Measurements from ENCODE around the gene KLK10. TPM values are rescaled to one million over a fixed set of nuclear protein-coding genes. Genes with fewer than 3 reads are reported as not detected.
"Not testable (repeated sequence)": the region's sequence is repeated elsewhere in the genome, so short reads cannot be mapped to it uniquely, and the experiment has no call there.

Gene KLK10
- total RNA-seq, 4 donors from 2014 or later: 0.22 to 3.1 (median 1.4) TPM; not detected in 1

DNA sequence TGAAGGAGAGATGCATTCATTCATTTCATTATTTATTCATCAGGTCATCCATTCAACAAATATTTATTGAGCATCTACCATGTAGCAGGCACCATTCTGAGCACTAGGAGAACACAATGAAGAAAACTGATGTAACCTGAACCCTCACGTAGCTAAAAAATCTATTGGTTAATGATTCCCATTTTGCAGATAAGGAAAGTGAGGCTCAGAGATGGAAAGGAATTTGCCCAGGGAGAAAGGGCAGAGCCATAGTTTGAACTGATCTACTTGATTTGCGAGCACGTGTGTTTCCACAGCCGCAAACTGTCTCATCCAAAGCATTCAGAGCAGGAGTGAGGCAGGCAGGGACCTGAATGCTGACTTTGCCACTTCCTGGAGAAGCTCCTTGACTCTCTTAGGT, 20.8 kb downstream of the KLK10 start:
- WGBS, 2 donors: 75 to 82% methylated on average over 4 of the region's 4 CpGs
- TF ChIP-seq, protein P1, sequence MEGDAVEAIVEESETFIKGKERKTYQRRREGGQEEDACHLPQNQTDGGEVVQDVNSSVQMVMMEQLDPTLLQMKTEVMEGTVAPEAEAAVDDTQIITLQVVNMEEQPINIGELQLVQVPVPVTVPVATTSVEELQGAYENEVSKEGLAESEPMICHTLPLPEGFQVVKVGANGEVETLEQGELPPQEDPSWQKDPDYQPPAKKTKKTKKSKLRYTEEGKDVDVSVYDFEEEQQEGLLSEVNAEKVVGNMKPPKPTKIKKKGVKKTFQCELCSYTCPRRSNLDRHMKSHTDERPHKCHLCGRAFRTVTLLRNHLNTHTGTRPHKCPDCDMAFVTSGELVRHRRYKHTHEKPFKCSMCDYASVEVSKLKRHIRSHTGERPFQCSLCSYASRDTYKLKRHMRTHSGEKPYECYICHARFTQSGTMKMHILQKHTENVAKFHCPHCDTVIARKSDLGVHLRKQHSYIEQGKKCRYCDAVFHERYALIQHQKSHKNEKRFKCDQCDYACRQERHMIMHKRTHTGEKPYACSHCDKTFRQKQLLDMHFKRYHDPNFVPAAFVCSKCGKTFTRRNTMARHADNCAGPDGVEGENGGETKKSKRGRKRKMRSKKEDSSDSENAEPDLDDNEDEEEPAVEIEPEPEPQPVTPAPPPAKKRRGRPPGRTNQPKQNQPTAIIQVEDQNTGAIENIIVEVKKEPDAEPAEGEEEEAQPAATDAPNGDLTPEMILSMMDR (IDR thresholded peaks at IDR 0.05): no peak
- no peak for TF ChIP-seq EP300 (IDR thresholded peaks at IDR 0.05)
- no peak for TF ChIP-seq POLR2A (IDR thresholded peaks at IDR 0.05)
- no peak overlapping the region for H3K4me3 ChIP-seq
- no peaks in the 10 kb centered on the region for H3K36me3 ChIP-seq
- H3K4me1 ChIP-seq: no peaks in the 10 kb centered on the region
- peaks cover 0 to 7% (median 0%) of the 10 kb centered on the region in 4 donors for H3K9me3 ChIP-seq
- DNase-seq (ENCODE audit: low spot score in 2 of 2): no peak
- H3K27ac ChIP-seq: no peak overlapping the region
- peaks cover 0 to 19% of the 10 kb centered on the region in 2 donors for H3K27me3 ChIP-seq

DNA sequence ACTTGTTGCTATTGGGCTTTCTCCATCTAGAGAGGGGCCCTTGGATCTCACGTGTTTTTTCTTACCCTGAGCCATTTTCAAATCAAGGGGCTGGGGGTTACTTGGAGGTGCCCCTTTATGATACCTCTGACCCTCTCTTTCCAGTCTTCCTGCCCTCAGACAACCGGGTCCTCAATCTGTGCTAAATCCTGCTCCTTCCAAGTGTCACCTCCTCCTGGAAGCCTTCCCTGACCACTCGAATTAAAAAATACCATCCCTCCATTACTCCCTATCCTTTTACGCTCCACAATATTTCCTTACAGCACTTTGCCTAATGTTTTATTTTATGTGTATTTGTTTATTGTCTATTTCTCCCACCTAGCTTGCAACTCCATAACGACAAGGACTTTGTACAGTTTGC, 21.4 kb downstream of the KLK10 start:
- Histone ChIP-seq H3K9me3 (peaks cover 0 to 7% (median 0%) of the 10 kb centered on the region in 4 donors), H3K4me1 (no peaks in the 10 kb centered on the region), H3K27ac (no peak overlapping the region), H3K27me3 (peaks cover 0 to 19% of the 10 kb centered on the region in 2 donors), H3K4me3 (no peak overlapping the region), H3K36me3 (no peaks in the 10 kb centered on the region)
- DNase-seq (ENCODE audit: low spot score in 2 of 2): no peak
- TF ChIP-seq, protein P1 (IDR thresholded peaks at IDR 0.05): no peak
- TF ChIP-seq POLR2A (IDR thresholded peaks at IDR 0.05): no peak
- no peak for TF ChIP-seq EP300 (IDR thresholded peaks at IDR 0.05)
- WGBS, 2 donors: 64 to 66% methylated on average over 5 of the region's 5 CpGs

DNA sequence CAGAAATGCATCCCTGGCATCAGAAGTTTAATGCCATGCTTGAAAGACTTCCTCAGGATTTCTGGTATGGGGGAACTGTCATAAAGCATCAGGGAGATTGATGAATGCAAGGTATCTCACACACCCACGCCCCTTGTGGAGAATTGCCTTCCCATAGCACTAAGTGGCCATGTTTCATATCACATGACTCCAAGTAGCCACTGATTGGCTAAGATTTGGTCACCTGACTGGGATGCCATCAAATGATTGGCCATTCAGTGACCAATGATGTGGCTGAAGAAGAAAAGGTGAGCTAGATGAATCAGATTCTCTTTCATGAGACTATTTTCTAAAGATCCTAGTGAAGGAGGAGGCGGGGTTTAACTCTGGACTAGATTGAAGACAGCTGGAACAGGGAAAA, 25.4 kb downstream of the KLK10 start:
- TF ChIP-seq, protein P1 (IDR thresholded peaks at IDR 0.05): no peak
- TF ChIP-seq EP300 (IDR thresholded peaks at IDR 0.05) (no peak), POLR2A (IDR thresholded peaks at IDR 0.05) (no peak)
- no peak overlapping the region for H3K4me3 ChIP-seq
- H3K9me3 ChIP-seq: no peaks in the 10 kb centered on the region
- 78 to 80% methylated on average over 2 of the region's 2 CpGs for WGBS, 2 donors
- H3K27ac ChIP-seq: no peak overlapping the region
- H3K4me1 ChIP-seq: no peaks in the 10 kb centered on the region
- H3K36me3 ChIP-seq: no peaks in the 10 kb centered on the region
- H3K27me3 ChIP-seq: no peaks in the 10 kb centered on the region
- no peak for DNase-seq (ENCODE audit: low spot score in 2 of 2)

DNA sequence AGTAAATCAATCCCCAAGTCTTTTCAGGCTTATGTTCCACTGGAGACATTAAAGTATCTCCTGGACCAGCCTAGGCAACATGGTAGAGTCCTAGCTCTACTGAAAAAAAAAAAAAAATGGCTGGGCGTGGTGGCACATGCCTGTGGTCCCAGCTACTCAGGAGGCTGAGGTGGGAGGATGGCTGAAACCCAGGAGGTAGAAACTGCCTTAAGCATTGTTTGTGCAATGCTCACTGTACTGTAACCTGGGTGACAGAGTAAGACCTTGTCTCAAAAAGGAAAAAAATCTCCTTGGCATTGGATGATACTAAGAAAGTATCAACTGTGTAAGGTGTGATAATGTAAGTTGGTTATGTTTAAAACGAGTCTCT, 26.9 kb downstream of the KLK10 start:
- H3K27me3 ChIP-seq: no peaks in the 10 kb centered on the region
- no peak overlapping the region for H3K27ac ChIP-seq
- no peak overlapping the region for H3K4me3 ChIP-seq
- WGBS, 2 donors: 70 to 84% methylated on average over 2 of the region's 2 CpGs
- no peaks in the 10 kb centered on the region for H3K9me3 ChIP-seq
- no peaks in the 10 kb centered on the region for H3K36me3 ChIP-seq
- H3K4me1 ChIP-seq: no peaks in the 10 kb centered on the region
- TF ChIP-seq, protein P1 (IDR thresholded peaks at IDR 0.05): no peak
- TF ChIP-seq POLR2A (IDR thresholded peaks at IDR 0.05) (no peak), EP300 (IDR thresholded peaks at IDR 0.05) (no peak)
- DNase-seq (ENCODE audit: low spot score in 2 of 2): no peak

DNA sequence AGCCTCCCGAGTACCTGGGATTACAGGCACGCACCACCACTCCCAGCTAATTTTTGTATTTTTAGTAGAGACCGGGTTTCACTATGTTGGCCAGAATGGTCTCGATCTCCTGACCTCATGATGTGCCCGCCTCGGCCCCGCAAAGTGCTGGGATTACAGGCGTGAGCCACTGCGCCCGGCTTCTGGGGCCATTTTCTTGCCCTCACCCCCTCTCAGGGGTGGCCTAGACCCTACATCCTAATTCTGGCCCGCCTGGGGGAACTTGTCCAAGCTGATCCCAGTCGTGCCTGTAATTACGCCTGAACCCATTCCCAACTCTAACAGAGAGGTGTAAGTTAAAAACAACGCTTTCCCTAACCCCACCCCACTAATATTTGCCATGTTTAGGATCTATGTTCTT, 35.1 kb downstream of the KLK10 start:
- H3K9me3 ChIP-seq; H3K27ac ChIP-seq; H3K4me3 ChIP-seq; H3K27me3 ChIP-seq; H3K4me1 ChIP-seq; H3K36me3 ChIP-seq; DNase-seq (ENCODE audit: low spot score in 2 of 2): not testable (repeated sequence)
- WGBS, 2 donors: 81 to 87% methylated on average over 14 of the region's 14 CpGs
